ENCODE measurements around the gene KCNQ2. TPM values are rescaled to one million over a fixed set of nuclear protein-coding genes. Genes with fewer than 3 reads are reported as not detected.
A peak's percentile ranks its signal among the peaks of the same experiment; 100 is the strongest.

KCNQ2 gene
- total RNA-seq, 1 experiment from 2014 or later: 0.38 TPM

- TF ChIP-seq CTCF (IDR thresholded peaks at IDR 0.05; ENCODE audit: unreplicated experiment): no peak
- CTCF ChIA-PET: interaction anchor here (0.5 to 0.7 kb wide), 2 partner anchors 133 to 231 kb away, joined by 3 read pairs; no protein-coding TSS in a partner anchor
- Mint-ChIP-seq H3K27me3 (ENCODE audit: unreplicated experiment) (peaks cover 67% of the 10 kb centered on the region), H3K4me1 (ENCODE audit: low read depth, unreplicated experiment) (no peaks in the 10 kb centered on the region), H3K27ac (ENCODE audit: unreplicated experiment) (no peak overlapping the region), H3K36me3 (ENCODE audit: insufficient read depth, unreplicated experiment) (peaks cover 7% of the 10 kb centered on the region), H3K9me3 (ENCODE audit: low read depth, unreplicated experiment) (peaks cover 4% of the 10 kb centered on the region), H3K4me3 (ENCODE audit: low read depth, unreplicated experiment) (no peak overlapping the region)
- intact Hi-C loops (cut with micrococcal nuclease; ENCODE audit: unreplicated experiment): no loop called here
- BruUV-seq (replicated peaks): no TSS peak
- no peak for DNase-seq
These were observed 32.2 kb upstream of the KCNQ2 start for GRCh38 chr20:63504642-63505041.

- H3K4me1 Mint-ChIP-seq (ENCODE audit: low read depth, unreplicated experiment): no peaks in the 10 kb centered on the region
- intact Hi-C loops (cut with micrococcal nuclease; ENCODE audit: unreplicated experiment): no loop called here
- H3K4me3 Mint-ChIP-seq (ENCODE audit: low read depth, unreplicated experiment): no peak overlapping the region
- peaks cover 14% of the 10 kb centered on the region for H3K36me3 Mint-ChIP-seq (ENCODE audit: insufficient read depth, unreplicated experiment)
- no peak for TF ChIP-seq CTCF (IDR thresholded peaks at IDR 0.05; ENCODE audit: unreplicated experiment)
- peaks cover 4% of the 10 kb centered on the region for H3K9me3 Mint-ChIP-seq (ENCODE audit: low read depth, unreplicated experiment)
- CTCF ChIA-PET: interaction anchor here (0.7 to 2.5 kb wide), 2 partner anchors 17 to 698 kb away, joined by 7 to 14 read pairs; partner anchors contain the start of gene PPDPF
- peaks cover 56% of the 10 kb centered on the region for H3K27me3 Mint-ChIP-seq (ENCODE audit: unreplicated experiment)
- no peak overlapping the region for H3K27ac Mint-ChIP-seq (ENCODE audit: unreplicated experiment)
- BruUV-seq (replicated peaks): no TSS peak
- DNase-seq: no peak
These were observed 31.1 kb upstream of the KCNQ2 start for GRCh38 chr20:63503524-63503923.

- no peak for TF ChIP-seq CTCF (IDR thresholded peaks at IDR 0.05; ENCODE audit: unreplicated experiment)
- no peak overlapping the region for H3K4me3 Mint-ChIP-seq (ENCODE audit: low read depth, unreplicated experiment)
- H3K9me3 Mint-ChIP-seq (ENCODE audit: low read depth, unreplicated experiment): peaks cover 4% of the 10 kb centered on the region
- H3K36me3 Mint-ChIP-seq (ENCODE audit: insufficient read depth, unreplicated experiment): peaks cover 21% of the 10 kb centered on the region
- BruUV-seq (replicated peaks): no TSS peak
- intact Hi-C loops (cut with micrococcal nuclease; ENCODE audit: unreplicated experiment): no loop called here
- peaks cover 48% of the 10 kb centered on the region for H3K27me3 Mint-ChIP-seq (ENCODE audit: unreplicated experiment)
- H3K27ac Mint-ChIP-seq (ENCODE audit: unreplicated experiment): no peak overlapping the region
- DNase-seq: no peak
- CTCF ChIA-PET: interaction anchor here (2.5 kb wide), 1 partner anchor 18 kb away, joined by 14 read pairs; the partner anchor contains the start of gene PPDPF
- no peaks in the 10 kb centered on the region for H3K4me1 Mint-ChIP-seq (ENCODE audit: low read depth, unreplicated experiment)
These were observed 30.3 kb upstream of the KCNQ2 start for GRCh38 chr20:63502671-63503172.

GRCh38 chr20:63501818-63502670 lies 29.6 kb upstream of the KCNQ2 start:
- Mint-ChIP-seq H3K9me3 (ENCODE audit: low read depth, unreplicated experiment) (peaks cover 4% of the 10 kb centered on the region), H3K36me3 (ENCODE audit: insufficient read depth, unreplicated experiment) (peaks cover 28% of the 10 kb centered on the region), H3K4me1 (ENCODE audit: low read depth, unreplicated experiment) (no peaks in the 10 kb centered on the region), H3K27ac (ENCODE audit: unreplicated experiment) (no peak overlapping the region), H3K27me3 (ENCODE audit: unreplicated experiment) (peaks cover 41% of the 10 kb centered on the region), H3K4me3 (ENCODE audit: low read depth, unreplicated experiment) (no peak overlapping the region)
- peak; percentile 54 for DNase-seq
- CTCF ChIA-PET: interaction anchor here (0.6 to 2.5 kb wide), 5 partner anchors 15 to 368 kb away, joined by 3 to 14 read pairs (median 6); partner anchors contain the start of gene PPDPF
- no TSS peak for BruUV-seq (replicated peaks)
- intact Hi-C loops (cut with micrococcal nuclease; ENCODE audit: unreplicated experiment): no loop called here
- no peak for TF ChIP-seq CTCF (IDR thresholded peaks at IDR 0.05; ENCODE audit: unreplicated experiment)
